Measurements from ENCODE around the gene MKLN1.
"Not testable (repeated sequence)": the region's sequence is repeated elsewhere in the genome, so short reads cannot be mapped to it uniquely, and the experiment has no call there.

MKLN1 gene

DNA sequence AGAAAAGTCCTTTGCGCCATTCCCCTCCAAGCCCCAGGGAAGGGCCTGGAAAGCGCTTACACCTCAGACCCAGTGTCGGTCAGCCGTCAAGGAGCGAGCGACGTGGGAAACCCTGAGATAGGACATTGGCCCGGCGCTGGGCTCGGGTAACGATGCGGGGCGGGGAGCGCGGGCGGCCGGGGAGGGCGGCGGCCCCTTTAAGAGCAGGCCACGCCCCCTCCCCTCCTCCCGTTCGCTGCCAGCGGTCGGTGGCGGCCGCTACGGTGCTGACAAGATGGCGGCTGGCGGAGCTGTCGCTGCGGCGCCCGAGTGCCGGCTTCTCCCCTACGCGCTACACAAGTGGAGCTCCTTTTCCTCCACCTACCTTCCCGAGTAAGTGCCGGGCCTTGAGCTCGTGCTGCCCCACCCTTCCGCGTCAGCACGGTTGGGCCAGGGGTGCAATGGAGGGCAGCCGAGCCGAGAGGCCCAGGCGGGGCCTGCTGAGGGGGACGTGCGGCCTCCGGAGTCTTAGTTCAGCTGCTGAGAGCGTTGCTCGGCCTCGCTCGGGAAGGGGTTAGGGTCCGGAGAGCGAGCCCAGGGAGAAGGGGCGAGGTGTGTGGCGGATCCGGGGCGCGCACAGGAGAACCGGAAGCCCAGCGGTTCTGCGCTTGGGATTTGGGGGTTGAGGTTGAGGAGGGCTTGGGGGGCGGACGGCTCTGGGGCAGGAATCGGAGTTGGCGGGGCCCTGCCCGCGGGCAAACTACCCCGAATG lies at the start of gene MKLN1:
TSS of gene MKLN1 (plus strand) at position 251 of the 751 bp plus-strand sequence. CDS start at position 275, 24 bp downstream.
- DNase-seq (ENCODE audit: low read depth, low spot score): peak; percentile 74

DNA sequence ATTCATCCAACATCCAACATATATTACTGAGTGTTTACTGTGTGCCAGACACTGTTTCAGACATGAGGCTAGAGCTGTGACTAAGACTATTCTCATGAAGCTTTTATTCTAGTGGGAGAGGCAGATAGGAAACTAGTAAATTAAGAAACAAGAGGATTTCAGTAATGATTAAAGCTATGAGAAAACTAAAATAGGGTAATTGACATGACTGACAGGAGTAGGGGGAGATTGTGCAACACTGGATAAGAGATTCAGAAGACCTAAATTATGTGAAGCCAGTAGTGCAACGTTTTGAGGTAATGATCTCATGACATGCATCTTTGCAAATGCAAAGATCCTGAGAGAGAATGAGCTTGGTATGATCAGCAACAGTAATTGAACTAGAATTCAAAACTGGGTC lies 48.6 kb upstream of the MKLN1 start:
- no peak for DNase-seq (ENCODE audit: low read depth, low spot score)

GRCh38 chr7:131281266-131282048 lies 46.2 kb upstream of the MKLN1 start:
- no peak for DNase-seq (ENCODE audit: low read depth, low spot score)

DNA sequence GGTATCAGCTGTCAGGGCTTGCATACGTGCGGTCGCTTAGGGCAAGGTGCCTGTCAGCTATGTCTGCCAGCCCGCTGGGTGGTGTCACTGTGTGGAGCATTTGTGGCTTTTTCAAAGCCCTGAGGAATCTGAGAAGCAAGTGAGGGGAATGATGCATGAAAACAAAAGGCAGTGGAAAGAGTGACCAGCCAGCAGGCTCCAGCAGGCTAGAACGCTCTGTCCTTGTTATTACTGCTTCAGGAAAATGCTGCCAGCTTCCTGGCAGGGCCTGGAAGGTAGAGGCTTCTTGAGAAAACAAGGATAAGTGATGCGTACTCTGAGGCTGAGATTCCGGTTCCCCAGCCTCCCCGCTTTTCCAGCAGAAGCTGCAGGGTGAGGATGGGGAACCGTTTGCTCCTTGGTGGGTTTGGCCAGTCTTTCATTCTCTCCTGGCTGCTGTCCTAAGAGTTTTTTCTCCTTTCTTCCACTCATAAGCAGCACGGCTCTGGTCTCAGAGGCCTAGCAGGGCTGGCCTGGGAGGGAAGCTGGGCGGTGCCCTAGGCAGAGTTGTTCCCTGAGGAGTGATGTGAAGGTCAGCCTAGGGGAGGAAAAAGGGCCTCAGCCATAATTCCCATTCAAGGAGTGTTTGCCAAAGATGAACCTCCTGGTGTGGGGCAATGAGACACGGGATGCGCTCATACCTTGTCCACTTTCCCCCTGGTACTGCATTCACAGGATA lies 42.8 kb upstream of the MKLN1 start:
- no peak for DNase-seq (ENCODE audit: low read depth, low spot score)

GRCh38 chr7:131285556-131285955 lies 42.1 kb upstream of the MKLN1 start:
- no peak for DNase-seq (ENCODE audit: low read depth, low spot score)

DNA sequence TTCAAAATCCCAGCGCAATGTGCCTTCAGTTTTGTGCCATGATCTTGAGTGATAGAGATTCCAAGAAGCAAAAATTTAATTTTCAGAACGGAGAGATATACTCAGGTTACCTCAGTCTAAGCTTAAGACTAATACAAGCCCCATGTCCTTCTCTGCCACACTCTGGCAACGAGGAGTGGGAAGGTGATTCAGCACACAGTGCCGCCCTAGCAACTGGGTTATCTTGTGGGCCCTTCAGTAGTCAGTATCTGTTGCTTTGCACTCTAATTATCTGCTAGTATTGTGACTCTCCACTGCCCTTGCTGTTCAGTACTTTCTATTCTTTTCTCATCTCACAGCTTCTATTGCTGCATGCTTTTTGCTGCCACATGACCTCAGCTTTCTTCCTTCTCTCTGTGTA lies 39.2 kb upstream of the MKLN1 start:
- DNase-seq (ENCODE audit: low read depth, low spot score): no peak

DNA sequence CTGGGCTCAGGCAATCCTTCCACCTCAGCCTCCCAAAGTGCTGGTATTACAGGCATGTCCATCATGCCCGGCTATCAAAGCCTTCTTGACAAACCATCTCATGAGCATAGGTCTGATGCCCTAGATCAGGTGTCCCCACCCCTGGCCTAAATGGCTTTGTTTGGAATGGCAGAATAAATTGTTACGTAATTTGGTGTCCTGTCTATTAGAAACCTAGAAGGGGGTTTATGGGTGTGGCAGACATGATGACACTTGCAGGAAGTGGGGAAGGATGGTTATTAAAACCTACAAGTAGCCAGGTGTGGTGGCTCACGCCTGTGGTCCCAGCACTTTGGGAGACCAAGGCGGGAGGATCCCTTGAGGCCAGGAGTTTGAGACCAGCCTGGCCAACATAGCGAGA lies 38.6 kb upstream of the MKLN1 start:
- DNase-seq (ENCODE audit: low read depth, low spot score): no peak

DNA sequence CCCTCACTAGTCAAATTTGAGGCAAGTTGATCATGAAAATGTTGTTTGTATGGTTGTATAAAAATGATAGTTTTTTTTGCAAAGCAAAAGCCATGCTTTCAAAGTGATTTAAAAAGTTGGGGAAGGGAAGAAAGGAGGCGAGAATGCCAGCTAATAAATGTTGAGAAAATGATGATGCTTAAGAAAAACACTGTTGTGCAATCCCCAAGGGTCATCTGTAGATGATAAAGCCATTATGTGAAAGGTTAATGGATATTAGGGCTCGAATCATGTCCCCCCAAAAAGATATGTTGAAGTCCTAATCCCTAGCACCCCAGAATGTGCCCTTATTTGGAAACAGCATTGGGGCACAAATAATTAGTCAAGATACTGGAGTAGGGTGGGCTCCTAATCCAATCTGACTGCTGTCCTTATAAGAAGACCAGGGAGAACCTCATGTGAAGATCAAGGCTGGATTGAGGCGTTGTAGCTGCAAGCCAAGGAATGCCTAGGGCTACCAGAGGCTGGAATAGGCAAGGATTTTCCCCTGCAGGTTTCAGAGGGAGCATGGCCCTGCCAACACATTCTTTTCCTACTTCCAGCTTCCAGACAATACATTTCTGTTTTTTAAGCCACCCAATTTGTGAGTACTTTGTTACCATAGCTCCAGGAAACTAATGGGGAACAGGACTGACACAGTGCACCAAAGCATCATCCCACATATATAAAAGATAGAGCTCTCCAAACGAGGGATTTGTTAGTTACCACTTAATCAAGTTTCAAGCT lies 35.4 kb upstream of the MKLN1 start:
- DNase-seq (ENCODE audit: low read depth, low spot score): no peak

DNA sequence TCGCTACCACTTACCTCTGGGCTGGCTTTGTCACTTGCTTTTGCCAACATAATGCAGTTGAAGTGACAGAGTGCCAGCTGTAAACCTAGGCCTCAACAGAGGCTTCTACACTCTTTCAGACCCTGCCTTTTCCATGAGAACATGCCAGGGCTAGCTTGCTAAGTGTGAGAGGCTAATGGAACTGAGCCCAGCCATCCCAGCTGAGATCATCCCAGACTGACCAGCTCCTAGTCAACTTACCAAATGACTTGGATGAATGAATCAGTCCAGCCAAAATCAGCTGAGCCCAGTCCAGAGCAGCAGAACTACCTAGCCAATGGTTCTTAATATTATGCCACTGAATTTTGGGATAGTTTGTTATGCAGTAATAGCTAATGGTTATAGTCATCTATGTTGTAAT lies 34.7 kb upstream of the MKLN1 start:
- DNase-seq (ENCODE audit: low read depth, low spot score): no peak

DNA sequence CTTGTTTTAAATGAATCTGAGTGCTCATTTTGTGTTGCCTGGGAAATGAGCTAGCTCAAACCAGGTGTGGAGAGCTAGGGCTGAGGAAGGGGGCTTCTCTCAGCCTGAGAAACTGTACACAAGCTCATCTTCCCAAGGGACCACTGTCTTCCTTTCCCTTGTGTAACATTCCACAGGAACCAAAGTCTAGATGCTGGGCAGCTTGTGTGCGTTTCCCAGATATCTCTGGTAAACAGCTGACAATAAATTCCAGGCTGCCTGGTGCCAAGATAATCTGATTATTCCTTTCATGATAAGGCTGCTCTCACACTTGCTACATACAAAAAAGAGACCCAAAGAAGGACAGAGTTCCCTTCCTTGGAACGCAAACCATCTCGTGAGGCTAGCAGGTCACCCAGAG lies 33.1 kb upstream of the MKLN1 start:
- DNase-seq (ENCODE audit: low read depth, low spot score): no peak

DNA sequence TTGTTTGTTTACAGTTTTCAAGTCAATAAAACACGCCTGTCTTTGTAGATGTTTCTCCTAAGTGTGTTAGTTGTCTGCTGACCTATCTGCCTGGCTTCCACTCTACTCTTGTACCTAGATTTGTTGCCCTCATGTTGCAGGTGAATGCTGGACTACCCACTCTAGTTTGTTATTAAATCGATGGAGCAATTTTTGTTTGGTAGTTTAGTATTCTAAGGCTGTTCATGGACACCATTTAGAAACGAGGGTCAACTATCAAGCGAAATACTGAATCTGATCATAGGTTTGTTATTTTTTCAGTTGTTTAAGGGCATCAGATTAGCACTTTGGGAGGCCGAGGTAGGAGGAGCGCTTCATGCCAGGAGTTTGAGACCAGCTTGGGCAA lies 29.1 kb upstream of the MKLN1 start:
- no peak for DNase-seq (ENCODE audit: low read depth, low spot score)

GRCh38 chr7:131299074-131299473 lies 28.6 kb upstream of the MKLN1 start:
- DNase-seq (ENCODE audit: low read depth, low spot score): no peak

- DNase-seq (ENCODE audit: low read depth, low spot score): no peak
Measured at GRCh38 chr7:131300078-131300477, 27.6 kb upstream of the MKLN1 start.

- DNase-seq (ENCODE audit: low read depth, low spot score): no peak
Measured at GRCh38 chr7:131300572-131301466, 26.9 kb upstream of the MKLN1 start.

GRCh38 chr7:131302446-131302845 lies 25.2 kb upstream of the MKLN1 start:
- no peak for DNase-seq (ENCODE audit: low read depth, low spot score)

DNA sequence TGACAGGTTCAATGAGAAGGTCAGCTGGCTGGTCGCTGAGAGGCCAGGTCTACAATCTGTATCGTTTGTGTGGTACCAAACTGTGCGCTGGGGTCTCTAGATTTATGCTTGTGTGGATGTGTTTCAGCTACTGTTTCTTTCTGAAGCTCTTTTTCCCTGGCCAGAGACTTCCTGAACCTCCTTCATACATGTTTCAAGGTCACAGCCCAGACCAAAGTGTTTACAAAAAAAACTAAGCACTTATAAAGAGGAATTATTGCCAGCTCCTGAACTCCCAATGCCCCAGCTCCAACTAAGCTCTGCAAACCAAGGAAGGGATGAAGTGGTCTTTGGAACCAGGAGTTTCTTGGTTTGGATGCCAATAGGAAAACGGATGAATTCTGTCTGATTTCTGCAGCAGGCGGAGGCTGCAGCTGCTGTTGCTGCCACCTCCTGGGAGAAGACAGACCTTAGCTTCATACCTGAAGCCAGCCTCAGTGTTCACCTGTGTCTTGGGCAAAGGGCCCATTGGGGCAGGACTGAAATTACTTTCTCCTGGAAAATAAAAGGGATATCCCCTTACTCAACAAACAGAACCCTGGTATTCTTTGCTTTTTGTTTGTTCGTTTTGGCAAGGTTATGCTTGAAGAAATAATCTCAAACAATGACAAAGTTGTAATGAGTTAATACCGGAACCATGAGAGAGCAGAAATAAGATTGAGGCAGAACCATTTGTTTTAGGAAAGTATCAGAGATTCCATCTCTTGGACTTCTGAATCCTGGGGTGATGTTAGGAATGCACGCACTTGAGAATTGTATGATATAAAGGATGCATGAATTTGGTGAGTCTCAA lies 24.6 kb upstream of the MKLN1 start:
- no peak for DNase-seq (ENCODE audit: low read depth, low spot score)

DNA sequence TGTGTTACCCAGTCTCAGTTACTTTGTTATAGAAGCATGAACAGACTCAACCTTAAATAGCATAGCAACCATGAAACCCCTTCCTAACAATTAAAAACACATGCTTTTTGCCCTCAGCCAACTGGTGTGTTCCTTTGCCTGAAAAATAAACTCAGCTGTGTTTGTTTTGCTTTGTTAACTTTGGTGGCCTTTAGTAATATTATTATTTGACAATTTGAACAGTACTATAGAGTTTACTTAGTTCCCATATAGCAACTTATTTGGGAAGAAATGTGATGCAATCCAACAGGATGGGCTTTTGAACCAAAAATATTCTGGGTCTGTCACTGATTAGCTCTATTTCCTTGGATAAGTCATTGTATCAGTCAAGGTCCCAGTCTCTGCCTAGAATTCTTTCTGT lies 22.5 kb upstream of the MKLN1 start:
- DNase-seq (ENCODE audit: low read depth, low spot score): no peak

- not testable (repeated sequence) for DNase-seq (ENCODE audit: low read depth, low spot score)
Measured at GRCh38 chr7:131306041-131306440, 21.6 kb upstream of the MKLN1 start.

- DNase-seq (ENCODE audit: low read depth, low spot score): no peak
Measured at GRCh38 chr7:131306777-131307176, 20.9 kb upstream of the MKLN1 start.

DNA sequence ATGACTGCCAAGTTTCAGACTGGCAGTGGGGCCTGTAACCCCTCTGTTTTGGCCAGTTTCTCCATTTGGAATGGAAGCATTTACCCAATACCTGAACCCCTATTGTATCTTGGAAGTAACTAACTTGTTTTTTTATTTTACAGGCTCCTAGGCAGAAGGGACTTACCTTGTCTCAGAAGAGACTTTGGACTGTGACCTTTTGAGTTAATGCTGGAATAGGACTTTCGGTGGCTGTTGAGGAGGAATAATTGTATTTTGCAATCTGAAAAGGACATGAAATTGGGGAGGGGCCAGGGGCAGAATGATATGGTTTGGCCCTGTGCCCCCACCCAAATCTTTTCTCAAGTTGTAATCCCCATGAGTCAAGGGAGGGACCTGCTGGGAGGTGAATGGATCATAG lies 20.0 kb upstream of the MKLN1 start:
- DNase-seq (ENCODE audit: low read depth, low spot score): no peak
